LHCN-M2 (cell line): ENCODE results near the gene BBX. TPM values are rescaled to one million over a fixed set of nuclear protein-coding genes. Genes with fewer than 3 reads are reported as not detected.
"Not testable (repeated sequence)": the region's sequence is repeated elsewhere in the genome, so short reads cannot be mapped to it uniquely, and the experiment has no call there.

ENCODE experiments used
- DNase-seq: peaks from one replicate; pipeline ENCODE4 v3.0.0-alpha.2; 2012; ENCODE audit warnings: low read depth
- total RNA-seq: library from RNA; depleted of rRNA; stranded (reverse); fragments of >200 nt; gene quantifications from 2 replicates; pipeline ENCODE4 v1.2.3, GENCODE V29; 2014

The BBX gene
- total RNA-seq, 1 experiment from 2014 or later = 35.1 TPM

DNA sequence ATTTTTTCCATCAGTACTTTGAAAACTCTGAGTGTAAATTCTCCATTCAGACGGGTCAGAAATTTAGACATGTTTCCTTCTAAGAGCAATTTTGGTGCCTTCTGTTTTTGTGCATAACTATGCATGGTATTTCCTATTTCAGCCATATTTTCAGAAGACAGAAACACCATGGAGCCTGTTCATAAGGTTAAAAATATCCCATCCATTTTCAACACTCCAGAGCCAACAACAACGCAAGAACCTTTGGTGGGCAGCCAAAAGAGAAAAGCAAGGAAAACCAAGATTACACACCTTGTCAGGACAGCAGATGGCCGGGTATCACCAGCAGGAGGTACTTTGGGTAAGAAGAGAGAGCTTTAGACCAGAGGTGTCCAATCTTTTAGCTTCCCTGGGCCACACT is 275.6 kb downstream of the BBX start:
- DNase-seq = no peak

DNA sequence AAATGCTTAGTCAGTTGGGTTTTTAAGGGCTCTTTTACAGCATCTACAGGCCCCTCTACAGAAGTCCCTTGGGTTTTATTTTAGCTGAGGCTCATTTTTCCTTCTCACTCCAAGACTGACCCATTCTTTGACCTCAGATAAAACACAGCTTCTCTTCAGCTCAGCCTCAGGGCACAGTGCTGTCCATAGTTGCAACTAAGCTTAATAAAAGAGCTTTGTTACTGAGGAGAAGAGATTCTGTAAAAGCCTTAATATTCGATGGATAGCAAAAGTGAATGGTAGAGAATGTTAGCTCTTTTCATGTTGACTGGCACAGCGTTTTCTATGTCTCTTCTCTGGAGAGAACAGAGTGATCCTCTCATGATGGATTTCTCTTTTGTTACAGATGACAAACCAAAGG is 277.9 kb downstream of the BBX start:
- no peak for DNase-seq

DNA sequence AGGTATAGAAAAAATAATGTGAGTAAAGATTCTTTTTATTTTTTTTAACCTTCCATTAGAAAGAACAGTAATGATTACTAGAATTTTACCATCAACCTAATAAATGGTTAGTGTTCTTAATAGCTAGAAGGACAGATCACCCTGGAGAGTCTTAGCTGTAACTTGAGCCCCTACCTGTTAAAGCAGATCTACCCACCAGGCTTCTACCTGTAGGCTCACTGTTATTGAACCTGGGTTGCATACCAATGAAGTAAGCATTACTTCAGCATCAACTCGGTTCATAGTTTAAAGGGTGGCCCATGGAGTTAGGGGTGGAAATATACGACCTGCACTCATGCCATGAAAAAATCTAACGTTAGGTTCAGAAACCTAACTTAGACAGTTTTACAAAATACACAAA is 280.4 kb downstream of the BBX start:
- DNase-seq = no peak

DNA sequence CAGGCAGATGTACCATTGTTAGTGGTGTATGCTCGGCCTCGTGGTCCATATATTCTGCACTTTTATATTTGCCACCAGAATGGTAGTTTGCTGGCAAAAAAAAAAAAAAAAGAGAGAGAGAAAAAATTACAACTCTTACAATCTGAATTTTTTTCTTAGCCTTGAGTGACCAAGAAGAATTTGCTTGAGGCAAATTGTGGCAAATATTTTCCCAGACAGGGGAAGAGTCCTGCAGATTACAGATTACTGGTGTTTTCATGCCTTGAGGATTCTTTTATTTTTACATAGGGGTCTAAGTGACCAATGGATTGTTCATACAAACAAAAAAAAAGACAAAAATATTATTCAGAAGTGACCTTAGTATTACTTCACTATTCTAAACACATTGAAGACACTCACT is 283.3 kb downstream of the BBX start:
- no peak for DNase-seq

DNA sequence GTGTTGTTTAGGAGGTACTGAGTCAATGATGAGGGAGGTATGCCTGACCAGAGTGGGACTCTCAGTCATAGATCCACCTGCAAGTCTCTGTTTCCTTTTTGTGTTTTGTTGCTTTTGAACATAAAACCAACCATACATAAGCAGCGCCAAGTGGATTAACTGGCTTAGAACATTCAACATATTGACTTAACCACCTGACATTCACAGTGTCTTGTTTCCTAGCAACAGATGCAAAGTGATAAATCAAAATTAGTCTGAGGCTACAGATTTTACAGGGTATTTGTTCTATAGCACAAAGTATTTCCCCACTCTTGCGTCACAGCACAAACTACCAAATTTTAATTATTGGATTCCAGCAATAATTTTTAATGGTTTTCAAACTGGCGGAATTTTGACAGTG is 283.8 kb downstream of the BBX start:
- DNase-seq = no peak

DNA sequence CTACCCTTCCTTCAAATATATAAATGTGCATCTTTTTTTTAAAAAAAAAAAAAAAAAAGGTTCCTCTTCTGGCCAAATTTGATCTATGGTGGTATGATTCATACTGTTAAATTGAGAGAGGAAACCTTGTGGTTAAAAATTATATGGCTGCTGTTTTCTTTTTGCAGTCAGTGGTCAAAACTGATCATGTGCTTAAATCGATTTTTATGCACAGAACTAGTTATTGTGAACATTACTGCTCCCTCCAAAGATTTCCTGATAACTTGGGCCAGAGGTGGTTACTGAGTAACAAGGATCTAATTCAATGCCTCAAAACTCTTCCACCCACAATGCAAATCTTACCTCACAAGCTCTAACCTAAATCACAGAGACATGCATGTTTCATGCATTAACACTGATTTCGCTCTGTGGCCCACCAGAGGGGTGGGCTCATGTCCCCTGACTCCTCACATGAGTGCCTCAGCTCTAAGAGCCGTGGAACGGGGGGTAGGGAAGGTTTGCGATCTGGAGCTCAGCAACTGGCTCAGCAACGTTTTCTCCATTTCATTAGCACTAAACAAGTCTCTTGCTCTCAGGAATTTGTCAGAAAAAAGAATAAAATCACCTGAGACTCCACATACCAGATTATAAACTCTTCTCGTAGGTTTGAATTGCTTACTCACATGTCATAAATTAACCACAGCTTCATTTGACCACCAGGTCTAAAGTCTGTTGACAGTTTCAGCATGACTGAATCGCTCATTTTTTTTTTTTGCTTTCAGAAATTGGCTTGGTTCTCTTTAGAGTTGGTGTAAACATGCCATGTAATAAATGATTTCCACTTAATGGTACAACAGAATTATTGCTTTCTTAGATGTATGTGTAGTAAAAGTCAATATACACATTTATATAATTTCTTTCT is 287.7 kb downstream of the BBX start:
- DNase-seq = peak; percentile 11

DNA sequence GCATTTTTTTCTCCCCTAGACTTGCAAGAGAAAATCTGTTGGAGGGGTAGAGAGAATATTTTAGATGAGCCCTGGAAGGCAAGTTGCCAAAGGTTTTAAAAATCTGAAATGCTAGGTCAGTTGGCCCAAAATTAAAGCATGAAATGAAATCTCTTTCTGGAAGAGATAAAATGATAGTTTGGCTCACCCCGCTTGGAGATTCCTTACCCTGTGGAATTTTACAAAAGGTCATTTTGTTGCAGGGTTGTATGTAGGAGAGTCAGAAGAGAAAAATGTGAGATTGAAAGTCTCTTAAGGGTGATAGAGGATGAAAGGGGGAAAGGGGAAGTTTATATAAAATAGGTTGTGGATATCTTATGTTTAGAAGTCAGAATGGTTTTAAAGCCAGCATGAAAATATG is 290.3 kb downstream of the BBX start:
- DNase-seq = no peak

DNA sequence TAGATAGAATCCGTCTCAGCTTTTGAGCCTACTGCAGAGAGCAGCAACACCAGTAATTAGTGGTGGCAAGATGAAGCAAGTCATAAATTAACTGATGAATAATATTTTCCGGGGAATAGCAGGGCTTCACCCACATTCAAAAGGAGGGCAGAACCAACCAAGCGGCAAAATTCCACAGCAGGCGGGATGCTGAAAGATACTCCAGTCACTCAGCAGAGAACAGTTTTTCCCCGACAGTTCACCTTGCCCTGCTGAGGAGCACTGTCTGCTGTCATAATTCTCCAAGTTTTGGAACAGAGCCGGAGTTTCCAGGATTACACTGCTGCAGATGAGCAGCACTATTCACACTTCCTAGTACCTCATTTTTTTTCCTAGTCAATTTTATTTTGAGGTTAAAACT is 293.3 kb downstream of the BBX start:
- no peak for DNase-seq

DNA sequence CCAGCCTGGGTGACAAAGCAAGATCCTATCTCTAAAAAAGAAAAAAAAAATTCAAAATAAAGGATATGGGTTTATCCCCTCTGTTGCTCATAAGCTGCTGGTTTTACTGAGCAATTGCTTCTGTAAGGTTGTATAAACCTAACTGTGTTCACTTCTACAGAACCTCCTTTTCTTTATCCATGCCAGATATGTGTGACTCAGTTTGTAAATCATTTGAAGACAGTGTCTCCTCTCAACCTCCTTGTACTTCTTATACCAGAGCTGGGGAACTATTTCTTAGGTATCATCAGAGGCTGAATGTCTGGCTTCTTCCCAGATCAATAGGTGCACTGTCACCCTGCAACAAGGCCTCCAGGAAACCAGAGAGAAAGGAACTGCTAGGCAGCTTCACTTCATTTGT is 294.3 kb downstream of the BBX start:
- DNase-seq = no peak

DNA sequence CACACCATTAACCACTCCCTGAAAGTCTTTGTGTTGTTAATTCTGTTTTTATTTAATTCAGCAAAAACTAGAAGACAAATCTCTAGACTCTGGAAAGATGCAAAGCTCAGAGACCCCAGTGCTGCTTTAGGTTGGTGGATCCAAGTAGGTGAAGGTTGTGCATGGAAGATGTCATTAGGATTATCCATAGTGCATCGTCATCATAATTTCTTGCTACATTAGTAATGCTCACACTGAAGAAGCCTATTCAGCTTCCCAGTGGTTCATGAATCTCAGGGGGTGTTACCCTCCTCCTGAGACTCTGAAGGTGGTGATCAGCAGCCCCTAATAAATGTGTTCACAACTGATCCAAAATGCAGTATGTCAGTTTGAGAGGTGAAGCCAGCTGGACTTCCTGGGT is 295.3 kb downstream of the BBX start:
- DNase-seq = no peak

DNA sequence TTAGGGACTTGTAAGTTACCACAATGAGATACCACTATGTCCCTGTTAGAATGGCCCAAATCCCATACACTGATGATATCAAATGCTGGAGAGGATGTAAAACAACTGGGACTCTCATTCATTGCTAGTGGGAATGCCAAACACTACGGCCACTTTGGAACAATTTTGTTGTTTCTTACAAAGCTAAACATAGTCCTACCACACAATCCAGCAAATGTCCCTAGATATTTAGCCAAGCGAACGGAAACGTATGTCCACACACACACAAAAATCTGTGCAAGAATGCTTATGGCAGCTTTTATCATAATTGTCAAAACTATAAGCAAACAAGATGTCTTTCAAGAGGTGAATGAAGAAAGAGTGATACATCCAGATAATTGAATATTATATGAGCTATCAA is 296.9 kb downstream of the BBX start:
- no peak for DNase-seq

DNA sequence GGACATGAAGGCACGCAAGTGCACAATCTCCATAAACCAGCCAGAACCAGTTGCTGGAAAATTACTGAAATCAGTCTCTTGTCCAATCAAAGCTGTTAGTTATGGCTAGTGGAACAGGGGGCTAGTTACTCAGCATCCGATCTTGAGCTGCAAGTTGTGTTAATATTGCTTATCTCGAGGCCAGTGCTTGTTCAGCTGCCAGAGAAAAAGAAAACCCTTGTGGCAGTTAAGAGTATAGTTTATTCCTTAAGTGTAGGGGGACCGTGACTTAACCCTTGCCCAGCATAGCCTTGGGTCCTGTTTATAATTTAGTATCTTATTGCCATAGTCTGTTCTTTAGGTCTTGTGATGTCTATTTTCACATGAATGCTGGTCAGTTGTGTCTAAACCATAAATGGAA is 299.5 kb downstream of the BBX start:
- DNase-seq = no peak

DNA sequence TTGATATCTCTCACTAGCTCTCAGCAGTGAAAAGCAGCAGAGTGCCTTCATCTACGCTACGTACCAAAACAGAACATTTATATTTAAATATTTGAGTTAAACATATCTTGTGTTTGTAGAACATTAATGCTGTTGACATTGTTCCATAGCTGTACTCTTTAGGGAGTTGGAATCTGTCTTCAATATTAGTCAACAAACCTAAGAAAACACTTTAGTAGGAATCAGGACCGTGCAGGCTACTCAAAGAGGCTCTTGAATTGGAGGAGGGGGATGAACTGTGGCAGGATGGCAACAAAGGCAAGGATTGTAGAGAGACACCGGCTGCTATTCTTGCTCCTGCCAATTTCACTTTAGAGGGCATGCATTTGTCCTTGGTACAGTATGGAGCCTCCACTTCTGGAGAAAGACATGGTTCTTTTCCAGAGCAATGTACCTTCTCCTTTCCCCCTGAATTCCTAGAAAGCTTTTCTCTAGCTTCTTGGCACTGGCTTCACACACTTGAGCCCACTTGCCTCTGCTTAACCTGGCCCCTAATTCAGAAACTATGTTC is 302.1 kb downstream of the BBX start:
- DNase-seq = no peak

DNA sequence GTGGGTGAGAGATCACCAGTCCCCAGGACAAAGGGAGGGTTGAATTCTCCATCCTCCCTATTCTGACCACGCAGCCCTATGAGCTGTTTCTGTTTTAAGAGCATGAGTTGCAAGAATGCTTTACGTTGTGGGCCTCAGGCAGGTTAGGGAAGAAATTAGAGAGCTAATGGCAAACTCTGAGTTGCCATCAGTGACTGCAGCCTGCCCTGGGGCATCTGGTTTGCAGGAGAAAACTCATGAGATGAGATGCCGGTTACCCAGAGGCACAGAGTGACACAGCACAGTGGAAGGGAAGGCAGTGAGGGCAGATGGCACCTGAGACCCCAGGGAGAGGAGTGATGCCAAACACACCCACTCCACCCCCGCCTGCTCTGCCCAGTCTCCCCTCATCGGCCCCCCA is 302.8 kb downstream of the BBX start:
- no peak for DNase-seq

DNA sequence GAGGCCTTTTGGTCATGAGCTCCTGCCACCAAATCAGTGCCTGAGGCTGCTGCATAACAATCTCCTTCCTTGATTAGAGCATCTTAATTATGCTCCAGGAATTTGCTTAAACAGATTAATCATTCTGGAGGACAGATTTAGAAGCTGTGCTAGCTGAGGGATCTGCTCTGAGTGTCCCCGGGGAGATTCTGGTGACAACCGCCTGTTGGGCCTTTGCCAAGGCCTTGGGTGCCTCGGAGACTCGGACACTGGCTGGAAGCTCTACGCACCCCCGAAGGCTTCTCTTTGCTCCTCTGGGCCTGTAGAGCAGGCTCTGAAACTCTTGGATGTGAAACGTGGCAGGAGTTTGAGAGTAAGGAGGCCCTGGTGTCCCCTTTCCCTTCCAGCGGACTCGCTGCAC is 304.0 kb downstream of the BBX start:
- DNase-seq = no peak

DNA sequence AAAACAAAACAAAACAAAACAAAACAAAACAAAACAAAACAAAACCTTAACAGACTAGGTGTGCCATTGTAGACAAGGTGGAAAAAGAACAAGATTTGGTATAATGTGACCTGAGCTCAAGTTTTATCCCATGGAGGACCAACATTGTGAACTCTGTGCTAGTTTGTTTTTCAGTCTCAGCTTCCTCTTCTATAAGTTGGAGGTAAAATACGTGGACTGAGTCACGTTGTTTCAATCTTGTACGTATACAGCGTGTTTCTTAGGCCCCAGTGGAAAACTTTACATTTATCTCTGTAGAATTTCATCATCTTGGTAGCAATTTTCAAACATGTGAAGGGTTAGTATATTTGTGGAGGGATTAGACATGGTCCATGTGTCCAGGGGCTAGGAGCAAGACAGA is 306.4 kb downstream of the BBX start:
- no peak for DNase-seq

DNA sequence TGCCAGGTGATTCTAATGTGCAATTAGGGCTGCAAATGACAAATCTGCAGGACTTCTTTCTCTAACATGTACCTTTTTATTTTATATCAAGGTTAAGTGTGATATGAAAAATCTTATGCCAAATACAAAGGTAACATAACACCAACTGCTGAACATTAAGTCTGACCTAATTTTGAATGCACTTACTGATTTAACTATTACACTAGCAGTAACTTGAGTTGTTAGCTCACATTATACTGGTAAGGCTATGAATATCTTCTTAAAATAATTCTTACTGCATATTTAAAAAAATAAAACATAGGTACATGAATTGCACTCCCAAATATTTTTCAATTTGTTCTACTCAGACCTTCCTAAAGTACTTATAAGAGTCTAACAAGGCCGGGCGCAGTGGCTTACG is 308.8 kb downstream of the BBX start:
- DNase-seq = no peak

DNA sequence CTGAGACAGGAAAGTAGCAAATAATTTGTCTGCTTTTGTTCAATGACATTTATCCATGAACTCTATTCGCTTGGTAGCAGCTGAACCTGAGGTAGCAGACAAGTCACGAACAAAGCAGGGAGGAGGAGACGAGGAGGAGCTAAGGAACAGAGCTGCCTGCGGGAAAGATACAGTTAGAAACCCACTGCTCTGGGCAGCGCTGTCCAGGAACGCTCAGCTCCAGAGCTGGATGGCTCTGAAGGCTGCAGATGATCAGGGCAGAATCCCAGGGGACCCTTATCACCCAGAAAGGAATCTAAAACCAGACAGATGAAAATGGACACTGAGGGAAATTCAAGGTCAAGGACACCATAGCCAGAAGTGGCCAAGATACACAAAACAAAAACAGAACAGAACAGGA is 310.3 kb downstream of the BBX start:
- no peak for DNase-seq

DNA sequence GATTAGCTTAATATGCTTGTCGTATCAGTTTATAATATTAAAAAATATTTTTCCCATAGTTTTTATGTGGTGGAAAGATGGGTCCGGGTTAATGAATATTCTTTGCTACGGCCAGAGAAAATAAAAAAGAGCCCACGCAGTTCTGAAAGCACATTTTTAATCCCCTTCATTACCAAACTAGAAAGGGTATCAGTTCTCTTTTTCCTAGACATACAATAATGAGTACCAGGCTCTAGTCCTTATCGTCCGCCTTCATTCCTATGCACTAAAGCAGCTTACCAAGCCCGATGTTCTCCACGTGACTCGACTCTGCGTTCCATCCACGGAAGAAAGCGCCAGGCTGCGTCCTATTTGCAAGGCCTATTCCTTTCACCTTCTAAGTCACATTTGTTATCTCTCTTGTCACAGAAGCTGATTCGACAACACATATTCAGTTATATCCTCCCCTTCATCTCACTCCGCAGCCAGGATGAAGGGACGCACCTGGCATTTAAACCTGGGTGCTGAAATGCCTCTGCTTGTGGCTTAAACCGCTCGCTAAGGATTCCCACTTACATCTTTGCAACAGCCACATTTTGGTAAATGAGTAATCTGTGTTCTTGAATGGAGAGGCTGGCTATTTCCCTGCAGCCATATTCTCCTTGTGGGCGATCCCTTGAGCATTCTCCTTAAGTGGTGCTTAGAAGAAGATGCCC is 311.1 kb downstream of the BBX start:
- no peak for DNase-seq

DNA sequence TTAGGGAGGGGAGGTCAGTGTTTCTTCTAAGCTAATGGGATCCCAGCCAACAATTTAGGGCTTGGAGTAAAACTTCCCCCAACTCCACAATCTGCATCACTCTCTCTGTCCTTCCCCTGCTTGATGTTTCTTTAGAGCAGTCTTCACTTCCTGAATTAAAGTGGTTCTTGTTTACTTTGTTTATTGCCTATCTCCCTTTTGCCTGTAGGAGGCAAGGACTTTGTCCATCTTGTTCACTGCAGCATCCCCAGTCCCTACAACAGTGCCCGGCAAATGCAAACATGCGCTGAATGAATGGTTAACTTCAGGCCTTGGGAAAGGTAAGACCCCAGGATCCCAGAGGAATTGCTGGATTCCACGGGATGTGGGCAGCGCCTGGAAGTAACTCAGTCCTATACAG is 312.2 kb downstream of the BBX start:
- DNase-seq = not testable (repeated sequence)

DNA sequence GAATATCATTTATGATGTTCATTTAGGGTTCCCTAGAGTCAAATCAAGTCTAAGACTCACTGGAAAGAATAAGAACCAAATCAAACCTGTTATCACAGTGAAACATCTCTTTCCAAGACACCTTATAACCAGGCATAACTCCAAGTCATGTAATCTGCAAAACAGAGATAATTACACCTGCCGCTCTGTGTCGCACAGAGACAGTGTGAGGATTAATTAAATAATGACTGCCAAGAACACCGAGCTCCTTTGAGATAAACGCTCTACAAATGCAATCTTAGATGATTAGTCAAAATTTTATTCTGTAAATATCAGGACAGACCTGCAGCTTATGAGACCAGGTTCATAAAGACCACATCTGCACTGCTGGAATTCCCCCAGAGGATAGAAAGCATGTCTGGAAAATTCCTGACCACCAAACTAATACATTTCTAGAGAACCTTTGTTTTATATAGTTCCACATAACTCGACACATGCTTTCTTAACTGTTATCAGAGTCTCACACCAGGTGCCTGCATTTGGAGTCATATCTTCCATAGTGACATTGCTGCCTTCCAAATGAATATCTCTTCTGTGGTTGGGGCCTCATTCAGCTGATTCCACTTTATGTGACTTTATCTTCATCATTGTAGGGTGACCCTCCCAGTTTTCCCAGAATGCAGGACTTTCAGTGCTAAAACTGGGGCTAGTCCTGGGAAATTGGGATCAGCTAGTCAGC is 315.3 kb downstream of the BBX start:
- DNase-seq = no peak

DNA sequence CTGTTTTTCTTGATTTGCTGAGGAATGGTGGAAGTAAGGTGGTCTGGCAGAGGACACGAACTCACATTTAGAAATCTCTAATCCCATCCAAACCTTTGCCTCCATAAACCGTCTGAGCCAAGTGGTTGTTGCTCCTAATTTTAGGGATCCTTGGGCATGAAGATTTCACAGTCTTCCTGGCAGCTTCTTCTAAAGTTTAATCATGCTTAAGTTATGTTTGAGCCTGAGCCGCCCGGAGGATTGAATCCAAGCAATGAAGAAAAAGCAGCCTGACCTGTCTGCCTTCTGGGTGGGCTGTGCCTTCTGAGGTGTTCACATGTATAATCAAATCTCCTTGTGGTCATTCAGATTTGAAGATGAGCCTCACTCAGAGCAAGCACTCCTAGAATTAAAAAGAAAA is 319.1 kb downstream of the BBX start:
- DNase-seq = no peak
